ENCODE data around the gene COL27A1. TPM values are rescaled to one million over a fixed set of nuclear protein-coding genes. Genes with fewer than 3 reads are reported as not detected.

Gene COL27A1
- polyA plus RNA-seq, 3 donors from 2014 or later: not detected

- H3K9me3 Mint-ChIP-seq: no peaks in the 10 kb centered on the region
- H3K36me3 Mint-ChIP-seq: no peaks in the 10 kb centered on the region
- H3K27me3 Mint-ChIP-seq (ENCODE audit: low read depth in 3 of 3): peaks cover 0 to 6% (median 4%) of the 10 kb centered on the region in 3 donors
- no peak overlapping the region for H3K4me3 Mint-ChIP-seq
- DNase-seq: no peak
- H3K4me1 Mint-ChIP-seq: no peaks in the 10 kb centered on the region
- no peak overlapping the region for H3K27ac Mint-ChIP-seq
Observed at GRCh38 chr9:114198249-114199040, 43.1 kb downstream of the COL27A1 start.

GRCh38 chr9:114200721-114201300 lies 45.5 kb downstream of the COL27A1 start:
- Mint-ChIP-seq H3K27me3 (ENCODE audit: low read depth in 3 of 3) (peaks cover 0 to 1% (median 0%) of the 10 kb centered on the region in 3 donors), H3K36me3 (no peaks in the 10 kb centered on the region), H3K27ac (no peak overlapping the region)

DNA sequence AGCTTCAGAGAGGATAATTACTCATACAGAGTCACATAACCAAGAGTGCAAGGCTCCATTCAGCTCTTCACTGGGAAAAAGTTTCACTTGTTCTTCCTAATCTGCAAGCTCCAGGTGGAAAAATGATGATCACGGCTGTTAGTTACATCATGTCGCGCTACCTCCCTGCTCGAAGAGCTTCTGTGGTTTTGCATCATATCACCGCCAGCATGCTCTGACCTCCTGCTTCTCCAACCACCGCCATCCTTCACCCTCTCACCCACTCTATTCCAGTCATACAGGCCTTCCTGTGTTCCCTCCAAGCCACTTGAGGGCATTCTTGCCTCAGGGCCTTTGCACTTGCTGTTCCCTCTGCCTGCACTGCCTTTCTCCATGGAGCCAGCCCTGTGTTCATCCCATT lies 47.1 kb downstream of the COL27A1 start:
- Mint-ChIP-seq H3K9me3 (no peaks in the 10 kb centered on the region), H3K4me1 (no peaks in the 10 kb centered on the region), H3K27ac (no peak overlapping the region), H3K27me3 (ENCODE audit: low read depth in 3 of 3) (peaks cover 0 to 1% (median 0%) of the 10 kb centered on the region in 3 donors), H3K36me3 (no peaks in the 10 kb centered on the region), H3K4me3 (no peak overlapping the region)
- no peak for DNase-seq

More at GRCh38 chr9:114200721-114201300, 45.5 kb downstream of the COL27A1 start:
- Mint-ChIP-seq H3K4me3 (no peak overlapping the region), H3K4me1 (no peaks in the 10 kb centered on the region), H3K9me3 (no peaks in the 10 kb centered on the region)
- DNase-seq: no peak

DNA sequence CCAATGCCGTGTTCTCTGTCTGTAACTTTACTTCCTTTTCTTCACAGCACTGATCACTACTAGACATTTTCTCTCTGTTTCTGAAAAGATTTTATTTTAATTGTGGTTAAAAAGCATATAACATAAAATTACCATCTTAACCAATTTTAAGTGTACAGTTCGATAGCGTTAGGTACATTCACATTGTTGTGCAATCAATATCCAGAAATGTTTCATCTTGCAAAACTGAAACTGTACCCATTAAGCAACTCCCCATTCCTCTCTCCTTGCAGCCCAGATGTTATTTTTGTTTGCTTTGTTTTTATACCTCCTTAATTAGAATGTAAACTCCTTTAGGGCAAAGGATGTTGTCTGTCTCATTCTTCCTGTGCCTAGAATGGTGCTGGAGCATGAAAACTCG lies 47.5 kb downstream of the COL27A1 start:
- no peak overlapping the region for H3K27ac Mint-ChIP-seq
- H3K4me1 Mint-ChIP-seq: no peaks in the 10 kb centered on the region
- DNase-seq: no peak
- H3K36me3 Mint-ChIP-seq: no peaks in the 10 kb centered on the region
- H3K27me3 Mint-ChIP-seq (ENCODE audit: low read depth in 3 of 3): peaks cover 0 to 1% (median 0%) of the 10 kb centered on the region in 3 donors
- H3K9me3 Mint-ChIP-seq: no peaks in the 10 kb centered on the region
- H3K4me3 Mint-ChIP-seq: no peak overlapping the region

DNA sequence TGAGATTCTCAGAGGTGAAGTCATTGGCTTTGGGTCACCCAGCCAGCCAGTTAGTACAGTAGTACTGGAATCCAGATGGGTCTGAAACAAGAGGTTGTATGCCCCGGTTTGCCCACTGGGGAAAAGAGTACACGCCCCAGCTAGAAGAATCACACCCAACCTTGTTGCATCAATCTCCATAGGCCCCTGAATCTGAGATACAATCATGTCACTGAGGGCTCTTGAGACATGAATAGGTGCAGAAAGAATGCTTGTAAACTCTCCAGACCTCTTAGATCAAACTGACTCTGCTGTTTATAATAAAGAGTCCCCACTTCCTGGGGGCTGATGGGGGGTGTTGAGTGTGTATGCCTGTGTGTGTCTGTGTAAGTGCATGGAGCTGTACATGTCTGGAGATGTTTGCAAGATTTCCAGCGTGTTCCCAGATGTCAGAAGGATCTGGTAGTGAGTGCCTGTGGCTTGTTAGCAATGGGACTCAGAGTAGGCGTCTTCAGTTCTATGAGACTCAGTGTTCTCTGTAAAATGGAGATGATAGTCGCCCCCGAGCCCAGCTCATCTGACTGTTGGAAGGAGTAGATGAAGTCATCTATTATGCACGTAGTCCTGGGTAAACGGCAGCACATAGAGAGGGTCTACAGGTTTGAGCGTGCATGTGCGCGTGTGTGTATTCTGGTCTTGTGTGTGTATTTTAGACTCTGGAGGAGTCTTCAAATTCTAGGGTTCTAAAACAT lies 48.2 kb downstream of the COL27A1 start:
- Mint-ChIP-seq H3K4me1 (no peaks in the 10 kb centered on the region), H3K4me3 (no peak overlapping the region), H3K9me3 (no peaks in the 10 kb centered on the region), H3K27ac (no peak overlapping the region), H3K27me3 (ENCODE audit: low read depth in 3 of 3) (no peaks in the 10 kb centered on the region), H3K36me3 (no peaks in the 10 kb centered on the region)
- DNase-seq: no peak

- H3K9me3 Mint-ChIP-seq: no peaks in the 10 kb centered on the region
- no peaks in the 10 kb centered on the region for H3K27me3 Mint-ChIP-seq (ENCODE audit: low read depth in 3 of 3)
- H3K4me1 Mint-ChIP-seq: no peaks in the 10 kb centered on the region
- H3K4me3 Mint-ChIP-seq: no peak overlapping the region
- no peak overlapping the region for H3K27ac Mint-ChIP-seq
- DNase-seq: no peak
- no peaks in the 10 kb centered on the region for H3K36me3 Mint-ChIP-seq
Observed at GRCh38 chr9:114204265-114204664, 48.9 kb downstream of the COL27A1 start.

GRCh38 chr9:114205171-114206015 lies 50.1 kb downstream of the COL27A1 start:
- Mint-ChIP-seq H3K36me3 (no peaks in the 10 kb centered on the region), H3K4me3 (no peak overlapping the region), H3K9me3 (no peaks in the 10 kb centered on the region), H3K4me1 (no peaks in the 10 kb centered on the region), H3K27ac (no peak overlapping the region), H3K27me3 (ENCODE audit: low read depth in 3 of 3) (no peaks in the 10 kb centered on the region)
- no peak for DNase-seq

- DNase-seq: no peak
- H3K4me3 Mint-ChIP-seq: no peak overlapping the region
- no peaks in the 10 kb centered on the region for H3K9me3 Mint-ChIP-seq
- no peaks in the 10 kb centered on the region for H3K36me3 Mint-ChIP-seq
- H3K27me3 Mint-ChIP-seq (ENCODE audit: low read depth in 3 of 3): no peaks in the 10 kb centered on the region
- H3K4me1 Mint-ChIP-seq: no peaks in the 10 kb centered on the region
- no peak overlapping the region for H3K27ac Mint-ChIP-seq
Observed at GRCh38 chr9:114206221-114206789, 51.0 kb downstream of the COL27A1 start.

- no peak for DNase-seq
- Mint-ChIP-seq H3K36me3 (no peaks in the 10 kb centered on the region), H3K27me3 (ENCODE audit: low read depth in 3 of 3) (no peaks in the 10 kb centered on the region), H3K27ac (no peak overlapping the region), H3K9me3 (no peaks in the 10 kb centered on the region), H3K4me1 (no peaks in the 10 kb centered on the region), H3K4me3 (no peak overlapping the region)
Observed at GRCh38 chr9:114207034-114207810, 51.9 kb downstream of the COL27A1 start.

DNA sequence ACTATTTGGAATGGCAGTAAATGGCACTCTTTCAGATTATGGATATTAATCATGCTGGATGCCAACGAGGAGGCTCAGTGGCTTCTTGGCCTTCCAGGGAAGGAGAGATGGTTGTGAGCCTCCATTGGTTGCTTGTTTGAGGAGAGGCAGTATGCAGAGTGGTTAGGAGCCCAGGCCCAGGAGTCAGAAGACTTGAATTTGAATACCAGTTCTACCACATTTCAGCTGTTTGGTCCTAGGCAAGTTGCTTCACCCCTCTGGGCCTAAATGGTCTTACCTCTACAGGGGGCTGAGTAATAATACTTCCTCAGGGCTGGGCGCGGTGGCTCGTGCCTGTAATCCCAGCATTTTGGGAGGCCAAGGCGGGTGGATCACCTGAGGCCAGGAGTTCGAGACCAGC lies 52.5 kb downstream of the COL27A1 start:
- no peak overlapping the region for H3K4me3 Mint-ChIP-seq
- no peak overlapping the region for H3K27ac Mint-ChIP-seq
- no peaks in the 10 kb centered on the region for H3K27me3 Mint-ChIP-seq (ENCODE audit: low read depth in 3 of 3)
- H3K36me3 Mint-ChIP-seq: no peaks in the 10 kb centered on the region
- H3K9me3 Mint-ChIP-seq: no peaks in the 10 kb centered on the region
- DNase-seq: no peak
- no peaks in the 10 kb centered on the region for H3K4me1 Mint-ChIP-seq

DNA sequence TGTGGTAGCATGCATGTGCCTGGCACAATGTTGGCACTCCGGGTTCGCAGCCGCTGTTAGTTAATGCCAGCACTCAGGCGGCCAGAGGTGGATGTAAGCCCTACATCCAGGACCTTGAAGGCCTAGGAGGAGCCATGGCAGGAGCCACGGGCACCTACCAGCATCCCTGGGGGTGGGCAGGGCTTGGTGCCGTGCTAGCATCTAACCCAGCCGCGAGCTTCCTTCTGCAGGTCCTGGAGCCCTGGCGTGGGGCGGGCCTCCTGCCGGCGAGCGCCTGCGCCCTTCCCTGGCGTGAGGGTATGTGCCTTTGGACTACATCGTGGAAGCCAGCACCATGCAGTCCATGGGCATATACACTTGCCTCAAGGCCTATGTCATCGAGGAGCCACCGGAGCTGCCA lies 53.8 kb downstream of the COL27A1 start:
- H3K9me3 Mint-ChIP-seq: no peaks in the 10 kb centered on the region

GRCh38 chr9:114210136-114210535 lies 54.8 kb downstream of the COL27A1 start:
- Mint-ChIP-seq H3K27ac (no peak overlapping the region), H3K27me3 (ENCODE audit: low read depth in 3 of 3) (no peaks in the 10 kb centered on the region), H3K4me1 (no peaks in the 10 kb centered on the region), H3K36me3 (no peaks in the 10 kb centered on the region), H3K9me3 (no peaks in the 10 kb centered on the region), H3K4me3 (no peak overlapping the region)
- DNase-seq: no peak

More for the DNA sequence above, 53.8 kb downstream of the COL27A1 start:
- Mint-ChIP-seq H3K4me3 (no peak overlapping the region), H3K4me1 (no peaks in the 10 kb centered on the region), H3K36me3 (no peaks in the 10 kb centered on the region), H3K27ac (no peak overlapping the region), H3K27me3 (ENCODE audit: low read depth in 3 of 3) (no peaks in the 10 kb centered on the region)
- no peak for DNase-seq

Measured in immature natural killer cell (primary cell).